ENCODE data around the gene COL15A1. TPM values are rescaled to one million over a fixed set of nuclear protein-coding genes. Genes with fewer than 3 reads are reported as not detected.

The COL15A1 gene
- total RNA-seq, 2 donors from 2014 or later, result 0.11 to 0.82 TPM

DNA sequence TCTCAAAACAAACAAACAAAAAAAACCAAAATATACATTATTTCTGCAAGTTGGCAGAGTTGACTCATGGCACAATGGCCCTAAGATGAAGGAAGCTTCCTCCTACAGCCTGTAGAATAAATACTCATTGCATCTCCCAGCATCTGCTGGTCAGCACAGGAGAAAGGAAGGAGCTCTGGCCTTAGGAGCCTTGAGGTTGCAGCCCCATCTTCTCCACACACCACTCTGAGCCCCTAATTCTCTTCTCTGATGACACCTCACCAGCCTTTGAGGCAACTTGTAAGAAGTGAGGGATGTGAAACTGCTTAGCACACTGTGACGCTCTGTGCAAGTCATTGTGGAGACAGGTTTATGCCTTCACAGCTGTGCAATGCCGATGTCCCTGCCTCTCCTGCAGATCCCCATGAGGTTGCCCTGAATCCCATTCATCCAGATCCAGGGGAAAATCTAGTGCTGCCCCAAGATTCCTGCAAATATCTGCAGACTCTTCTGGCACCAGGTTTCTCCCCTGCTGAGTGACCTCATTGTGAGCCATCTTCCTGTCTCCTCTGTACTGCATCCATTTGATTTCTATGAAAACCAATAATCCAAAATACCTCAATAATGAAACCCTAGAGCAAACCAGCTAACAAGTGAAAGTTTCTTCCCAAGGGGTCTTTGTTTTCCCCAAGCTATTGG lies 95.9 kb downstream of the COL15A1 start:
- peaks cover 4% of the 10 kb centered on the region for H3K27me3 Mint-ChIP-seq
- peaks cover 23% of the 10 kb centered on the region for H3K4me1 Mint-ChIP-seq
- ATAC-seq (replicated peaks), result peak; percentile 56
- H3K9me3 Mint-ChIP-seq, result peaks cover 8% of the 10 kb centered on the region
- H3K36me3 Mint-ChIP-seq (ENCODE audit: low read depth), result no peaks in the 10 kb centered on the region
- no peak overlapping the region for H3K27ac Mint-ChIP-seq
- no peak overlapping the region for H3K4me3 Mint-ChIP-seq

DNA sequence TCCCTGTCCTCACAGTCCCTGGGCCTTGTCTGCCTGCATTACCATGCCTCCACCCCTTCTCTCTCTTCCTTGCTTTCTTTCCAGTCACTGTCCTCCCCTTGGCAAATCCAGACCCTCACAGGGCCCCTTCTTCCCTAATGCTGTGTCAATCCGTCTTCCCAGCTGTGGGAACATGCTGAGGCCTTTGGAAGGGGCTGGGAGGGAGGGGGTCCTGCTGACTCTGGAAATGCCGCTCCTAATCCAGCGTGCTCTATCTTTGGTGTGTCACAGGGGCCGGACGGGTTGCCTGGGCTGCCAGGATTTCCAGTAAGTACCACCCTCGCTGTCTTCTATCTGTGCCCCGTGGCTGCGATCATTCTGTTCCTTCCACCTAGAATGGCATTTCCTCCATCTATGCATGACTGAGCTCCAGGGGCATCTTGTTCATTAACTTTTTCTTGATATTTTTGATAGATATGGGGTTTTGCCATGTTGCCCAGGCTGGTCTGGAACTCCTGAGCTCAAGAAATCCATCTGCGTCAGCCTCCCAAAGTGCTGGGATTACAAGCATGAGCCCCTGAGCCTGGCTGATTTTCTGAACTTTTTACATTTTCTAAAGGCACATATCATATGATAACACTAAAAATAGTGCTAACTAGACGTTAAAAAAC lies 96.7 kb downstream of the COL15A1 start:
- no peak overlapping the region for H3K27ac Mint-ChIP-seq
- no peak overlapping the region for H3K4me3 Mint-ChIP-seq
- no peaks in the 10 kb centered on the region for H3K36me3 Mint-ChIP-seq (ENCODE audit: low read depth)
- peaks cover 8% of the 10 kb centered on the region for H3K9me3 Mint-ChIP-seq
- peaks cover 23% of the 10 kb centered on the region for H3K4me1 Mint-ChIP-seq
- ATAC-seq (replicated peaks), result no peak
- H3K27me3 Mint-ChIP-seq, result peaks cover 4% of the 10 kb centered on the region

DNA sequence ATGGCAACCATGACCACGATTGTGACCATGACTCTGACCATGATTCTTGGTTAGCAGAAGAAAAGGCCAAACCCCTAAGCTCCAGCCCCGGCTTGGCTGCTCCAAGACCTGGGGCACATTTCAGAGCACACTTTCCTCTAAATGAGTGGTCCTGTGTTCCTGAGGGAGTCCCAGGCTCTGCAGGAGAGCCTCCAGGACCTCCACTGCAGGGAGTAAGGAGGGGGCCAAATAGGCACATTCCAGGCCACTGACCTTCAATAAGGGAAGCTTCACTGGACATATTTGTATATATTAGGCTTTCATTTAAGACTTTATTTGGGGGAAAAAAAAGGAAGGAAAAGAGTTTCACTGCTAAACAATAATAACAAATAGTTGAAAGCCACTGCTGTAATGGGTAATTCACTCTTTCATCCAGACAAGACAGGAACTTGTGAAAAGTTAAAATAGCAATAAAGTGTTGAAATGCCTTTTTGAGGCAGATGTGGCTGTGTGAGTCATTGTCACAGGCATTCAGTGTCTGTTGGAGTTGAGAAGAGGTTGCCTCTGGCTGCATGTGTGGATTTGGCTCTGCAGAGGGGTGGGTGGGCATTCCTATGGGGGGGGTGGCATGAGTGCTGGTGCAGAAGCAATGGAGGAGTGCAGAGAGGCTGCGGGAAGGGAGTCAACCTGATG lies 97.3 kb downstream of the COL15A1 start:
- Mint-ChIP-seq H3K9me3 (peaks cover 8% of the 10 kb centered on the region), H3K36me3 (ENCODE audit: low read depth) (no peaks in the 10 kb centered on the region), H3K4me3 (no peak overlapping the region), H3K27ac (no peak overlapping the region), H3K4me1 (peaks cover 17% of the 10 kb centered on the region), H3K27me3 (peaks cover 4% of the 10 kb centered on the region)
- ATAC-seq (replicated peaks), result no peak

DNA sequence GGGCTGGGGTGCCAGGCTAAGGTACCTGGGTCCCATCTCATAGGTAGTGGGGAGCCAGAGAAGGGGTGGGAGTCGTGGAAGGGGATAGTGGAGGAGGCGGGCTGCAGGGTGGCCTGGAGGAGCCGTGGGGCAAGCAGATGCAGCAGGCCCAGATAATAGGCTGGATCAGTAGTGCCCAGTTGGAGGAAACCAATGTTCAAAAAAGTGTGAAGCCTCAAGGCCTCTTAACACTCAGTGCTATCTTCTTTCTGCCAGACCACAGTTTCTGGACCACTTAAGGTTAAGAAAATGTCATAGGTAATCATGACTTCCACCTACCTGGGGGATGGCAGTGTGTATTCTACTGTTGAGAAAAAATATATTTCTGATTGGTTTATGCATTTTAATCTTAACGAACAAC lies 97.9 kb downstream of the COL15A1 start:
- no peaks in the 10 kb centered on the region for H3K36me3 Mint-ChIP-seq (ENCODE audit: low read depth)
- H3K4me3 Mint-ChIP-seq, result no peak overlapping the region
- H3K9me3 Mint-ChIP-seq, result peaks cover 8% of the 10 kb centered on the region
- H3K27me3 Mint-ChIP-seq, result peaks cover 4% of the 10 kb centered on the region
- peaks cover 17% of the 10 kb centered on the region for H3K4me1 Mint-ChIP-seq
- ATAC-seq (replicated peaks), result no peak
- H3K27ac Mint-ChIP-seq, result no peak overlapping the region

DNA sequence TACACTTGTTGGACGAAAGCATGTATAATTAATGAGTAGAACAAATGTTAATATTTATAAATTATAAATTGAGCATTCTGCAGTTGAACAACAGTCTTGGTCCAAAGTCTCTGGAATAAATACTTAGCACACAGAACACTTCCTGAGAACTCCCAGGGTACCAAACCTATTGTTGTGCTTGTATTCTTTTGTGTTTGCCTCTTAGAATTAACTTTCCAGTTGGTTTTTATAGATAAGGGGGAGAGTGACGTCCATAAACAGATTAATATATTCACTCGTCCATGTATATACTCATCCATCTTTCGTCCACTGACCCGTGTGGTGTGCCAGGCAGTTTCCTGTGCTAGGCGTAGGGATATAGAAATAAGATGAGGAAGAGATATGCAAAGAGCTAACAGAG lies 98.9 kb downstream of the COL15A1 start:
- Mint-ChIP-seq H3K4me3 (no peak overlapping the region), H3K4me1 (peaks cover 15% of the 10 kb centered on the region), H3K27ac (no peak overlapping the region), H3K36me3 (ENCODE audit: low read depth) (no peaks in the 10 kb centered on the region), H3K9me3 (peaks cover 8% of the 10 kb centered on the region), H3K27me3 (peaks cover 3% of the 10 kb centered on the region)
- ATAC-seq (replicated peaks), result no peak

DNA sequence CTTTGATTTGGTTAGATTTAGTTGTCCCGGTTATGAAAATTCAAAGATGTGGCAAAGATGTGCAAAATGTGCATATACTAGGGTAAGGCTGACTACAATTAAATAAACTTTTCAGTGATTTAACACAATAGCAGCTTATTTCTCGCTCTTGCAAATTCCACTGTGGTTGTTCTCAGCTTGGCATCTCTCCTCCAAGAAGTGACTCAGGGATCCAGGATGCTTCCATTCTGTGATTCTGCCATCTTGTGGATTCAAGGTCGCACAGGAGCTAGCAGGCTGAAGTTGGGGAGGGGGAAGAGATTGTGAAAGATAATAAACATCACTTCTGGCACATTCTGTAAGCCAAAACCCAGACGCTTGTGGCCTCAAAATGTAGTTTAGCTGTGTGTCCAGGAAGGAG lies 101.1 kb downstream of the COL15A1 start:
- H3K27ac Mint-ChIP-seq, result no peak overlapping the region
- no peaks in the 10 kb centered on the region for H3K27me3 Mint-ChIP-seq
- peaks cover 8% of the 10 kb centered on the region for H3K9me3 Mint-ChIP-seq
- peaks cover 14% of the 10 kb centered on the region for H3K4me1 Mint-ChIP-seq
- no peaks in the 10 kb centered on the region for H3K36me3 Mint-ChIP-seq (ENCODE audit: low read depth)
- no peak overlapping the region for H3K4me3 Mint-ChIP-seq
- no peak for ATAC-seq (replicated peaks)

DNA sequence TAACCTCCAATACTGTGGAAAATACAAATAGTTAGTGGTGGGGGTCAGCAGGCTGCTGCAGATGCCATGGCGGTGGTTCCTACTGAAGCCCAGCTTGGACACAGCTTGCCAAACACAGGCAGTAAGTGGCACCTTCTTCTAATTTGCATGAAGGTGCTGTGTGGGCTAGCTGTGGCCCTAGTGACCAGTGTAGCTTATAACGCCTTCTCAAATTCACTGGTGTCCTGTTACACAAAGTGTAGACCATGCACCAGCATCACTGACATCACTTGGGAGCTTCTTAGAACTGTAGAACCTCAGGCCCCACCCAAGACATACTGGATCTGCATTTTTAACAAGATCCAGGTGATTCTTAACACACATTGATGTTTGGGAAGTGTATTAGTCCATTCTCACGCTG lies 102.4 kb downstream of the COL15A1 start:
- Mint-ChIP-seq H3K36me3 (ENCODE audit: low read depth) (no peaks in the 10 kb centered on the region), H3K27ac (no peak overlapping the region), H3K4me3 (no peak overlapping the region), H3K27me3 (no peaks in the 10 kb centered on the region), H3K4me1 (peaks cover 15% of the 10 kb centered on the region), H3K9me3 (peaks cover 8% of the 10 kb centered on the region)
- no peak for ATAC-seq (replicated peaks)

DNA sequence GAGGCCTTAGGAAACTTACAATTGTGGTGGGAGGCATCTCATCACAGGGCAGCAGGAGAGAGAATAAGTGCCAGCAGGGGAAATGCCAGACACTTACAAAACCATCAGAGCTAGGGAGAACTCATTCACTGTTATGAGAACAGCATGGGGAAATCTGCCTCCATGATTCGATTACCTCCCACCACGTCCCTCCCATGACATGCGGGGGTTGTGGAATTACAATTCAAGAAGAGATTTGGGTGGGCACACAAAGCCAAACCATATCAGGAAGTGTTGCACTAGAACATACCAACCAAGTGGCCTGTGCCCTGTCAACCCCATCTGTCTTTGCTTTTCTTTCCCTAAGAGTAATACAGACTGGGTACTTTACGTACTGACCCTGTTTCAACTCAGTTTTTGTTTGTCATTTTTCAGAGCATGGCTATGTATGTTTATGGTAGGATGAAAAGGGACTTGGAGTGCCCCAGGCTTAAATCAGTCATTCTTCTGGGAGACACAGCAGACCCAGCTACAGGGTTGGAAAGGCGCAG lies 102.9 kb downstream of the COL15A1 start:
- peaks cover 12% of the 10 kb centered on the region for H3K4me1 Mint-ChIP-seq
- no peak for ATAC-seq (replicated peaks)
- peaks cover 8% of the 10 kb centered on the region for H3K9me3 Mint-ChIP-seq
- no peak overlapping the region for H3K4me3 Mint-ChIP-seq
- no peaks in the 10 kb centered on the region for H3K36me3 Mint-ChIP-seq (ENCODE audit: low read depth)
- H3K27me3 Mint-ChIP-seq, result no peaks in the 10 kb centered on the region
- H3K27ac Mint-ChIP-seq, result no peak overlapping the region

DNA sequence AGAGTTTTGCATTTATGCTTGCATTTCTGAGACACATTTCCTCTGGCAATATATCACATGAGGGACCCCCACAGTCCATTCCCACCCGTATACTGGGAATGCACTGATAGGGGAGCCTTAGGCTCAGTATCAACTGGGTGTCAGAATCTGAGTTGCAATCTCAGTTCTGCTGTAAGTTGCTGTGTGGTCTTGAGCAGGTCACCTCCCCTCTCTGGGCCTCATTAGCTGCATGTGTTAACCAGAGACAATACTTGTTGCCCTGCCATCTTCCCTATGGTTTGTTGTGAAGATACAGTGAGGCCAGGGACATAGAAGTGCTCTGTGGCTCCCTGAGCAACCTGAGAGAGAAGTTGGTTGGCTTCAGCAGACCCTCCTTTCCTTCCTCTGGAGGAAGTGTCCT lies 105.5 kb downstream of the COL15A1 start:
- ATAC-seq (replicated peaks), result no peak
- Mint-ChIP-seq H3K27ac (no peak overlapping the region), H3K9me3 (peaks cover 3% of the 10 kb centered on the region), H3K4me1 (peaks cover 21% of the 10 kb centered on the region), H3K27me3 (no peaks in the 10 kb centered on the region), H3K4me3 (no peak overlapping the region), H3K36me3 (ENCODE audit: low read depth) (no peaks in the 10 kb centered on the region)

DNA sequence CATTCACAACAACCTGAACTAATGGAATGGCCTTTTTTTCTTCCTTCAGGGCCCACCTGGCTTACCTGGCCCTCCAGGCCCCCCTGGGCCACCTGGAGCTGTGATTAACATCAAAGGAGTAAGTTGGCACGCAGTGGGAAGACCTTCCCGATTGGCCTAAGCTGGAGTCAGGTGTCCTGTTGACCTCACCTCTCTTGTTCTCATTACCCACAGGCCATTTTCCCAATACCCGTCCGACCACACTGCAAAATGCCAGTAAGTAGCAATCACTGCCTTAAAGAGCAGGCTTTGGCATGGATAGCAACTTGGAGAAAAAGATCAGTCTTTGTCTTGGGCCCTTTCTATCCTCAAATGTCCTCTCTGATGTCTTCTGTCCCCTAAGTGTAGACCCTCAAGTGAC lies 105.9 kb downstream of the COL15A1 start:
- ATAC-seq (replicated peaks), result no peak
- H3K4me3 Mint-ChIP-seq, result no peak overlapping the region
- no peaks in the 10 kb centered on the region for H3K9me3 Mint-ChIP-seq
- no peaks in the 10 kb centered on the region for H3K27me3 Mint-ChIP-seq
- H3K36me3 Mint-ChIP-seq (ENCODE audit: low read depth), result no peaks in the 10 kb centered on the region
- peaks cover 19% of the 10 kb centered on the region for H3K4me1 Mint-ChIP-seq
- H3K27ac Mint-ChIP-seq, result no peak overlapping the region

DNA sequence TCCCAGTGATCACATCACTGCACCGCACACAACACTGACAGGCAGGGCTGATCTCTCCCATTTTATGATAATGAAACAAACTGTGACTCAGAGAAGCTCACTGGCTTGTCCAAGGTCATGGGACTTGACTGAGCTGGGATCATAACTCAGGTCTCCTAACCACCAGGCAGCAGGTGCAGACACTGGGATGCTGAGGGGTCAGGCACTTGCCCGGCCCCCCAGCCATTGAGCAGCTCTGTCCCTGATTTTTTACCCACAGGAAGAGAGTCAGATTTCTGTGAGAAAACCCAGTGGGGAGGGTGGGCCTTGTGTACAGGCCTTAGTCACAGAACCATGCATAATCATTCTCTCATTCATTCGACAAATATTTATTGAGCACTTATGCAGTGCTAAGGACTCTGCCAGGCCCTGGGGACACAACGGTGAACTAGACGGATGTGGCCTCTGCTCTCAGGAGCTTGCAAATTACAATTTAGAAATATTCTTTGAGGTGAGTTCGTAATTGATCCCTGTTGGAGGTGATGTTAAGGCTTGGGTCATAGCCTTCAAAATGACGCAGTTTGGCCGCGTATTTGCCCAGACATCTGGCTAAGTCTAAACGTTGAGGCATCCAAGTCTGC lies 106.7 kb downstream of the COL15A1 start:
- Mint-ChIP-seq H3K9me3 (no peaks in the 10 kb centered on the region), H3K27me3 (no peaks in the 10 kb centered on the region), H3K4me3 (no peak overlapping the region), H3K4me1 (peaks cover 22% of the 10 kb centered on the region), H3K27ac (no peak overlapping the region), H3K36me3 (ENCODE audit: low read depth) (no peaks in the 10 kb centered on the region)
- peak; percentile 9 for ATAC-seq (replicated peaks)

DNA sequence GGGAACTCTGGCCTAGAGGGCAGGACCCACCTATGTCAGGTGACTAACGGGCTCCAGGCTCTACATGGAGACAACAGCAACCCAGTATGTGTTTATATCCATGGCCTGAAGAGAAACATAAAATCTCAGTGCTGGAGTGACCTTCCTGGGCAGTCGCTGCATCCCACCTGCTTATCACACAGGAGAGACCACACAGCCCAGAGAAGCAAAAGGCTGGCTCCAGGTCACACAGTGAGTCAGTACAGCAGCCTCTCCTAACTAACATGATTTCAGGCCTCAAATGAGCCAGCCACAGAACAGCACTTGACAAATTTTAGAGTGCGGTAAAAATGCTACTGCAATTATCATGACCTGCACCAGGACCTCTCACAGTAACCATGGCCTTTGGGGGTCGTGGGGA lies 107.2 kb downstream of the COL15A1 start:
- Mint-ChIP-seq H3K27ac (no peak overlapping the region), H3K36me3 (ENCODE audit: low read depth) (no peaks in the 10 kb centered on the region), H3K27me3 (no peaks in the 10 kb centered on the region), H3K4me1 (peaks cover 26% of the 10 kb centered on the region), H3K9me3 (no peaks in the 10 kb centered on the region), H3K4me3 (no peak overlapping the region)
- ATAC-seq (replicated peaks), result no peak

DNA sequence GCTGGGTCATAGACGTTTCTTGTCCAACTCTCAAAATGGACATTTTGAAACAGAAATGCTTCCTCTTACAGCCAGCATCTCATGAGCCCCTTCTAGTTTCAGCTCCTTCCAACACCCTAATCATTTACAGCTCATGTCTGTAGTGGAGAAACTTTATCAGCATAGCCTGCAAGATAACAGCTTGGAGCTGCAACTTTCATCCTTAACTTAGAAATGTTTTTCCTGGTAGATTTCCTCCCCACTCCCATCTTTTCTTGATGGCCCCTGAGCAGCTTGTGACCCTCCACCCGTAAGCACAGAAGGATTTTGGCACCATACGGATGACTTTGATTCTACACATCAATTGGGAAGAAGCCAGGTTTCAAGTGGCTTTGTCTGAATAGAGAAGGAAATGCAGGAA lies 107.7 kb downstream of the COL15A1 start:
- no peak for ATAC-seq (replicated peaks)
- Mint-ChIP-seq H3K36me3 (ENCODE audit: low read depth) (no peaks in the 10 kb centered on the region), H3K9me3 (no peaks in the 10 kb centered on the region), H3K4me3 (no peak overlapping the region), H3K27me3 (no peaks in the 10 kb centered on the region), H3K27ac (no peak overlapping the region), H3K4me1 (peaks cover 30% of the 10 kb centered on the region)

DNA sequence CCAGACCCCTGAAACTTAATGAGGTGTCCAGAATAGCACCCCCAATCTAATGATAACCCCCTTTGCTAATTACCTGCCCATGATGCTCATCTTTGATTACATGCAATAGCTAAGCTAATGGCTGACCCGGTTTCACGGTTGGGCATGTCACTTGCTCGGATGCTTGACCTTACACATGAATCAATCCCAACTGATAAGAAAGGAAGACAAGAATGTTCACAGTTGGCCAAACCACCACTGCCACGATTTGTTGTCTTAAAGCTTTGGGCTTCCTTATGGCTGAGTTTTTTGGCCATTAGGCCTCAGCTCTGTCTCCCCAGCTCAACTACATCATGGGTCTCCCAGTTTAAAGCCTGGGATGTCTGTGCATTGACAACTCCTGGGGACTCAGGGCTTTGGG lies 108.1 kb downstream of the COL15A1 start:
- H3K27me3 Mint-ChIP-seq, result no peaks in the 10 kb centered on the region
- ATAC-seq (replicated peaks), result no peak
- no peak overlapping the region for H3K27ac Mint-ChIP-seq
- no peak overlapping the region for H3K4me3 Mint-ChIP-seq
- H3K36me3 Mint-ChIP-seq (ENCODE audit: low read depth), result no peaks in the 10 kb centered on the region
- H3K4me1 Mint-ChIP-seq, result peaks cover 34% of the 10 kb centered on the region
- no peaks in the 10 kb centered on the region for H3K9me3 Mint-ChIP-seq
